Endothelial cell of umbilical vein (primary cell): ENCODE measurements around the gene GORASP1. TPM values are rescaled to one million over a fixed set of nuclear protein-coding genes. Genes with fewer than 3 reads are reported as not detected.

Experiments
- BruUV-seq: library from RNA; stranded (reverse); fragments of 400-500 nt; replicated peaks from 2 replicates; lab custom pipeline; 2021; lab: Mats Ljungman, UMichigan
- CTCF ChIA-PET: fragments of 300-600, 350-600 bp; sonication (Branson Sonifier 250); formaldehyde crosslinking; loops from one replicate; lab custom pipeline; 2021; ENCODE audit warnings: antibody characterized with exemption, inconsistent platforms; lab: Charles Lee
- POLR2A ChIA-PET: fragments of 300-600, 350-600 bp; sonication (Branson Sonifier 250); formaldehyde crosslinking; loops from one replicate; lab custom pipeline; 2021; ENCODE audit warnings: antibody characterized with exemption, inconsistent platforms; lab: Charles Lee
- DNase-seq: peaks from one replicate; pipeline ENCODE4 v3.0.0-alpha.2; 2011; ENCODE audit warnings: low read depth, low spot score
- FAIRE-seq: peaks from 2 replicates; lab custom pipeline; 2011; peaks lifted over from hg19 to GRCh38; lab: Jason Lieb, UNC
- H2AFZ ChIP-seq: 2 replicates; pipeline ENCODE4 v1.6.0; 2012; ENCODE audit warnings: low read depth, low read length, control low read depth, inconsistent platforms
- H3K27ac ChIP-seq: 2 replicates; pipeline ENCODE4 v1.5.1; 2011; ENCODE audit warnings: low read depth, mild to moderate bottlenecking, control low read depth, low read length, moderate library complexity; ENCODE audit not compliant: insufficient read depth
- H3K27me3 ChIP-seq, 2 experiments: 2 replicates each; pipeline versions ENCODE4 v1.6.0 to v1.6.1; 2011; ENCODE audit warnings: low read length in 2 of 2, mixed read lengths in 1 of 2; ENCODE audit not compliant: control insufficient read depth in 2 of 2, insufficient read depth in 2 of 2
- H3K36me3 ChIP-seq, 2 experiments: 2 replicates in 1 of 2; 3 replicates in 1 of 2; pipeline ENCODE4 v1.5.1; 2011; ENCODE audit warnings: low read length in 2 of 2, mild to moderate bottlenecking in 1 of 2, moderate library complexity in 1 of 2; ENCODE audit not compliant: control insufficient read depth in 2 of 2, insufficient read depth in 2 of 2; ENCODE audit errors: extremely low read depth in 1 of 2
- H3K4me1 ChIP-seq: 3 replicates; pipeline ENCODE4 v1.5.1; 2011; ENCODE audit warnings: mild to moderate bottlenecking, low read length; ENCODE audit not compliant: control insufficient read depth, insufficient read depth; ENCODE audit errors: extremely low read depth
- H3K4me2 ChIP-seq: 2 replicates; pipeline ENCODE4 v1.6.1; 2011; ENCODE audit warnings: low read length, control low read depth, mixed read lengths; ENCODE audit not compliant: insufficient read depth
- H3K4me3 ChIP-seq, 3 experiments: fragments of 200-600 bp in 1 of 3; sonication (generic), shearing (Covaris generic) in 1 of 3; replicated peaks in 1 of 3; 2 replicates each; pipeline ENCODE4 v1.5.1; 2011 to 2016; ENCODE audit warnings: control low read depth in 3 of 3, low read length in 3 of 3, mild to moderate bottlenecking in 2 of 3, inconsistent platforms in 1 of 3, low read depth in 1 of 3, moderate library complexity in 1 of 3; ENCODE audit not compliant: insufficient read depth in 1 of 3
- H3K79me2 ChIP-seq: 2 replicates; pipeline ENCODE4 v1.6.0; 2012; ENCODE audit warnings: low read length, inconsistent platforms; ENCODE audit not compliant: control insufficient read depth, insufficient read depth
- H3K9ac ChIP-seq: replicated peaks from 2 replicates; pipeline ENCODE3; 2011; ENCODE audit warnings: low read length, control low read depth; ENCODE audit not compliant: insufficient read depth; ENCODE audit errors: extremely low read depth
- H3K9me1 ChIP-seq: replicated peaks from 3 replicates; pipeline ENCODE4 v1.6.0; 2011; ENCODE audit warnings: mild to moderate bottlenecking, low read length; ENCODE audit not compliant: control insufficient read depth, insufficient read depth; ENCODE audit errors: extremely low read depth
- H3K9me3 ChIP-seq: replicated peaks from 2 replicates; pipeline ENCODE4 v1.5.1; 2012; ENCODE audit warnings: low read length, inconsistent platforms; ENCODE audit not compliant: control insufficient read depth, insufficient read depth
- H4K20me1 ChIP-seq: replicated peaks from 2 replicates; pipeline ENCODE3; 2011; ENCODE audit warnings: mild to moderate bottlenecking, low read length; ENCODE audit not compliant: control insufficient read depth, insufficient read depth; ENCODE audit errors: extremely low read depth
- CTCF ChIP-seq, 2 donors: IDR thresholded peaks; 1 replicate in 1 of 2; 2 replicates in 1 of 2; pipeline ENCODE4 v1.5.1; 2011; ENCODE audit warnings: low read length in 2 of 2, mild to moderate bottlenecking in 2 of 2, moderate library complexity in 2 of 2, control low read depth in 1 of 2, inconsistent platforms in 1 of 2, low read depth in 1 of 2; ENCODE audit not compliant: insufficient read depth in 1 of 2; ENCODE audit errors: extremely low read depth in 1 of 2
- EZH2 ChIP-seq: IDR thresholded peaks from 2 replicates; pipeline ENCODE4 v1.6.1; 2012; ENCODE audit warnings: borderline replicate concordance, low read depth, mild to moderate bottlenecking, moderate library complexity, low read length, inconsistent platforms; ENCODE audit not compliant: severe bottlenecking
- FOS ChIP-seq: IDR thresholded peaks from 2 replicates; pipeline ENCODE4 v1.6.1; 2011; ENCODE audit warnings: mild to moderate bottlenecking, low read length, moderate library complexity, borderline replicate concordance; ENCODE audit not compliant: insufficient read depth
- JUN ChIP-seq: IDR thresholded peaks from 2 replicates; pipeline ENCODE4 v1.6.1; 2011; ENCODE audit warnings: borderline replicate concordance, low read depth; ENCODE audit not compliant: insufficient read length, insufficient read depth
- MYC ChIP-seq: IDR thresholded peaks from one replicate; pipeline ENCODE4 v1.6.1; 2011; ENCODE audit warnings: mild to moderate bottlenecking, low read depth, low read length
- POLR2A ChIP-seq: IDR thresholded peaks from 2 replicates; pipeline ENCODE4 v1.6.1; 2012; ENCODE audit warnings: low read depth, mild to moderate bottlenecking, control low read depth, low read length
- POLR2AphosphoS5 ChIP-seq: IDR thresholded peaks from 2 replicates; pipeline ENCODE4 v1.6.1; 2012; ENCODE audit warnings: low read depth, mild to moderate bottlenecking, control low read depth, low read length, moderate library complexity; ENCODE audit not compliant: insufficient read depth
- dilution Hi-C: fragments of 300-500 bp; cut with MboI; formaldehyde crosslinking; loops from one replicate; pipeline ENCODE4 v1.15.0; 2019; ENCODE audit warnings: low sequenced_read_pairs; ENCODE audit not compliant: extremely low pct_ligation_motif_present
- intact Hi-C: fragments of 100-400 bp; cut with micrococcal nuclease; formaldehyde crosslinking; loops from one replicate; pipeline ENCODE4 v1.10.0; 2022
- polyA plus RNA-seq, 4 experiments: library from polyadenylated mRNA; depleted of rRNA in 3 of 4; stranded (reverse) in 3 of 4; unstranded in 1 of 4; fragments of >200 nt; gene quantifications; 2 replicates each; pipeline versions ENCODE4 v1.2.1 to v1.2.3, GENCODE V29; 2011 to 2012; ENCODE audit warnings: missing spikeins in 1 of 4
- total RNA-seq: library from RNA; stranded (reverse); gene quantifications from 2 replicates; pipeline ENCODE4 v1.2.3, GENCODE V29; 2021
- TF ChIP-seq, protein P1 (sequence below): IDR thresholded peaks from 2 replicates; pipeline ENCODE4 v1.6.1; 2011; ENCODE audit not compliant: insufficient read depth, insufficient read length

Gene GORASP1
- total and polyA plus RNA-seq, 2 donors (not counting 3 experiments of a cell fraction or from before 2014, with no cell fraction given) = 62.5 to 68.0 TPM

- POLR2A ChIA-PET = no interaction called here
- no peaks in the 10 kb centered on the region for H3K27me3 ChIP-seq
- no peaks in the 10 kb centered on the region for H3K9me3 ChIP-seq
- BruUV-seq = no TSS peak
- dilution Hi-C loops (no loop called here), intact Hi-C loops (loop anchor here (5.0 kb wide), 1 partner anchor 253 kb away; the partner anchor contains the start of gene SLC25A38)
- peaks cover 10% of the 10 kb centered on the region for H3K4me1 ChIP-seq
- no peaks in the 10 kb centered on the region for H3K79me2 ChIP-seq
- no peak overlapping the region for H3K4me3 ChIP-seq
- H2AFZ ChIP-seq = no peak overlapping the region
- TF ChIP-seq, protein P1, sequence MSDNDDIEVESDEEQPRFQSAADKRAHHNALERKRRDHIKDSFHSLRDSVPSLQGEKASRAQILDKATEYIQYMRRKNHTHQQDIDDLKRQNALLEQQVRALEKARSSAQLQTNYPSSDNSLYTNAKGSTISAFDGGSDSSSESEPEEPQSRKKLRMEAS = no peak
- TF ChIP-seq POLR2A (no peak), MYC (no peak), CTCF (IDR thresholded peaks at IDR 0.05; ENCODE audit: extremely low read depth in 1 of 2, insufficient read depth in 1 of 2, low read depth in 1 of 2, low read length in 2 of 2) (no peak), FOS (no peak), POLR2AphosphoS5 (no peak), EZH2 (no peak), JUN (no peak)
- CTCF ChIA-PET = interaction anchor here (4.4 to 11.3 kb wide), 4 partner anchors 38 to 159 kb away, joined by 36 to 449 read pairs (median 106); partner anchors contain the start of gene XIRP1
- FAIRE-seq (no peak), DNase-seq (no peak)
- no peaks in the 10 kb centered on the region for H3K9me1 ChIP-seq
- H3K36me3 ChIP-seq = no peaks in the 10 kb centered on the region
- H4K20me1 ChIP-seq = no peaks in the 10 kb centered on the region
- H3K4me2 ChIP-seq = no peak overlapping the region
- no peak overlapping the region for H3K9ac ChIP-seq
- H3K27ac ChIP-seq = no peak overlapping the region
These were observed 21.5 kb upstream of the GORASP1 start for GRCh38 chr3:39128951-39129350.
